Measurements from ENCODE around the gene MAP3K4.

The MAP3K4 gene

GRCh38 chr6:161151660-161152526 is 160.3 kb downstream of the MAP3K4 start:
- no peak for DNase-seq

GRCh38 chr6:161152527-161152862 is 160.9 kb downstream of the MAP3K4 start:
- no peak for DNase-seq

DNA sequence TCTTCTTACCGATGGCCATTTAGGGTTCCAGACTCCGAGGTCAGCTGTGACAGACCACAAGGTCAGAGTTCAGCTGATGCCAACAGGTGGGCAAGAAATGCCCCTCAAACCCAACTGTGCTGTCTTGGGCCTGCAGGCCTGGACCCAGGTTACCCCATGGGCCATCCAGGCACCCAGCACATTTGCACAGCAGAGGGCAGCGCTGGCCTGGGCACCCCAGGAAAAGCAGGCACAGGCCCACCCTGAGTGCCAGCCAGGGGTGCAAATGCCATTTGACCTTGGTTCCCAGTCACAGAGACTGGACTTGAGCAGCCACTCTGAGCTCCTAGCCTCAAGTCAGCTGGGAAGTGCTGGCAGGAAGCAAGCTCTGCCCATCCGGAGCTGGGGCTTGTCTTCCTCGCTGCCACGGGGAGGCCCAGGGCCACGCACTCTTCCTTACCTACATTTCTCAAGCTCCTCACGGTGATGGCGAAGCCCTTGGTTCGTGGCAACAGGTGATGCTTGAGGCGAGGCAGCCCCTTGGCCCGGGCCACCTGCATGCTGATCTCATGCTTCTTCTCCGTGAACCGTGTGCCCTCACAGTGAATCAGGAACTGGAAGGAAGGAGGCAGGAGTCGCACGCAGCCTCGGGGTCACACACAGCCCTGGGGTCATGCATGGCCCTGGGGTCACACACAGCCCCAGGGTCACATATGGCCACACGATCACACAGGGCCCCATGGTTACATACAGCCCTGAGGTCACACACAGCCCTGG is 161.5 kb downstream of the MAP3K4 start:
- DNase-seq = no peak

DNA sequence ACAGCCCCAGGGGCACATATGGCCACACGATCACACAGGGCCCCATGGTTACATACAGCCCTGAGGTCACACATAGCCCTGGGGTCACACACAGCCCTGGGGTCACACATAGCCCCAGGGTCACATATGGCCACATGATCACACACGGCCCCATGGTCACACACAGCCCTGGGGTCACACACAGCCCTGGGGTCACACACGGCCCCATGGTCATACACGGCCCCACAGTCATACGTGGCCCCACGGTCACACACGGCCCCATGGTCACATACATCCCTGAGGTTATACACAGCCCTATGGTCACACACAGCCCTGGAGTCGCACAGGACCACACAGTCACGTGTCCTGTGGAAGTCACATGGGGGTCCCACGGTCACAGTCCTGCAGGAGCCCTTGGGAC is 162.2 kb downstream of the MAP3K4 start:
- DNase-seq = no peak

DNA sequence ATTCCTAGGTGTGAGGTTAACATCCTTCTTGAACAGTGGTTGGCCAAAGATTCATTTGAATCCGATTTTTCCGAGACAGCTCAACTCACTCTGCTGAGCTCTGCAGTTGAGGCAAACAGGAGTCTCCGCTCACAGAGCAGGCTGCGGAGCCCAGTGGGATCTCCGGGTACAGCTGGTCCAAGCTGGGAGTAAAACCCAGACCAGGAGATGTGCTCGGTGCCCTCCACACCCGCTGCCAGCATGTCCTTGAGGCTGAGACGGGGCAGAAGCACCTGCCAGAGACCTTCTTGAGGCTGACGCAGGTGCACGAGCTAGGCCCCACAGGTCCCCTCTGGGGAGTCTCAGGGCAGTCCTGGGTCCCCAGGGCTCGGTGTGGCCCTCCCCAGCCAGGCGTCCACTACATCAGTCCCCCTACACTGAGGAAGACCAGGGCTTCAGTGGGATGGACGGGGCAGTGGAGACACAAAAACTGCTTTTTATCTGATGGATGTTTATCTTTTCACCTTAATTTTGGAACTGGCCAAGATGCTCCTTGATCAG is 163.3 kb downstream of the MAP3K4 start:
- DNase-seq = no peak

DNA sequence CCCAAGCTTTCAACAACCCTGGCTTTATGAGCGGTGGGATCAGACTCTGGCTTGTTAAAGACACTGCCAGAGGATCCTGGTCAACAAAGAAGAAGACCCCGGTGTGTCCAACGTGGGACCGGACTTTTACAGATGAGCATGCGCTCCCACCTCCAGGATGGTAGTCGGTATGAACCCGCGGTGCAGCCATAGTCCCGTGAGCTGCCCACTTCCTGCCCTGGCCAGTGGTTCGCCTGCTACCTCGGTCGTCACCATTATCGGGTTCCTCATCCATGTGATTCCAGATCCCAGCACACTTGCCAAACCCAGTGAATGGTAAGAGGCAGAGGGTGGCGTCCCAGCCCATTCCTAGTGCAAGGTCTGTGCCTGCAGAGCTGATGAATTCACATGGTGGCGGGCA is 169.6 kb downstream of the MAP3K4 start:
- DNase-seq = no peak

DNA sequence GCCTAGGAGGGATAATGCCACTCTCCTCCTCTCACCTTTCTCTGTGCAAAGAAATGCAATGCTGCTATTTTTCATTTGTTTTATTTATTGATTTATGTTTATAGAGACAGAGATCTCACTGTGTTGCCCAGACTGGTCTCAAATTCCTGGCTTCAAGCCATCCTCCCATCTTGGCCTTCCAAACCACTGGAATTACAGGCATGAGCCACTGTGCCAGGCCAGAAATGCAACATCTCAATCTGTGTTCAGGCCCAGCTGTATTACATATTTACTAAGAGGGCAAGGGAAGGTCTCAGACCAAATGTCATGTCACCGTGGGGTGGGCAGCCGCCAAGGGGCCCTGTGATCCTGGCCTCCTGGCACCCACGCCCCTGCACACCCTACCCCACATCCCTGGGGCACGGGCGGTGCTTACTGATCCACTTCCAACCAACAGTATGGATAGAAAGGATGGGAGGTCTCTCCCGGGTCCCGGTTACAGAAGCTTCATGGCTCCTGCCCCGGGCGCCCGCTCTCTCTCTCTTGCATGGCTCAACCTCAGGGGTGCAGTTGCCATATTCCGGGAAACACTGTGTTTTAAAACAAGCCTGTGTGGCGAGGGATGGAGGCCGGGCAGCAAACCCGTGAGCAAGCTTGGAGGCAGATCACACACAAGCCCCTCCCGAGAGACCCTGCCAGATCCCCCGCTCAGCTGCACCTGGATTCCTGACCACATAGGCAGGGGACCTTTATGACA is 170.5 kb downstream of the MAP3K4 start:
- DNase-seq = no peak

- no peak for DNase-seq
Measured at GRCh38 chr6:161162722-161163121, 171.2 kb downstream of the MAP3K4 start.

- no peak for DNase-seq
Measured at GRCh38 chr6:161163466-161164181, 172.1 kb downstream of the MAP3K4 start.

- no peak for DNase-seq
Measured at GRCh38 chr6:161164182-161164625, 172.6 kb downstream of the MAP3K4 start.

DNA sequence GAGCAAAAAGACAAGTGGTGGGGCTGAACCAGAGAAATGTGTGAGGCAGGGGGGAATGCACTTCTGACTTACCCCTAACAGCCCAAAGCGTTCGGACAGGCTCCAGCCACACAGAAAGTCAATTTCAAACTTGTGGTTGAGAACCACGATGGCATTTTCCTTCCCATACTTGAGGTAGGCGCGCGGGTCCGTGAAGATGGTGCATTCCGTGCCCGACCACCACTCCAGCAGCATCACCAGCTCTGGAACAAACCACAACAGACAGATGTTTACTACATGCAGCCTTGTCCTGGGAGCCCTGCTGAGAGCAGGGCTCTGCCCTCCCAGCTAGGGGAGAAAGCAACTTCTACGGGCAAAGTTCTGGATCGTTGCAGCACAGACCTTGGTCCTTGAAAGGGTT is 174.6 kb downstream of the MAP3K4 start:
- DNase-seq = no peak

- no peak for DNase-seq
Measured at GRCh38 chr6:161166677-161167076, 175.1 kb downstream of the MAP3K4 start.
